ENCODE results near the gene PRPSAP1.

PRPSAP1 gene, protein sequence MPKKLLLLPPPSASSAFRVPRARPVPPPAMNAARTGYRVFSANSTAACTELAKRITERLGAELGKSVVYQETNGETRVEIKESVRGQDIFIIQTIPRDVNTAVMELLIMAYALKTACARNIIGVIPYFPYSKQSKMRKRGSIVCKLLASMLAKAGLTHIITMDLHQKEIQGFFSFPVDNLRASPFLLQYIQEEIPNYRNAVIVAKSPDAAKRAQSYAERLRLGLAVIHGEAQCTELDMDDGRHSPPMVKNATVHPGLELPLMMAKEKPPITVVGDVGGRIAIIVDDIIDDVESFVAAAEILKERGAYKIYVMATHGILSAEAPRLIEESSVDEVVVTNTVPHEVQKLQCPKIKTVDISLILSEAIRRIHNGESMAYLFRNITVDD

DNA sequence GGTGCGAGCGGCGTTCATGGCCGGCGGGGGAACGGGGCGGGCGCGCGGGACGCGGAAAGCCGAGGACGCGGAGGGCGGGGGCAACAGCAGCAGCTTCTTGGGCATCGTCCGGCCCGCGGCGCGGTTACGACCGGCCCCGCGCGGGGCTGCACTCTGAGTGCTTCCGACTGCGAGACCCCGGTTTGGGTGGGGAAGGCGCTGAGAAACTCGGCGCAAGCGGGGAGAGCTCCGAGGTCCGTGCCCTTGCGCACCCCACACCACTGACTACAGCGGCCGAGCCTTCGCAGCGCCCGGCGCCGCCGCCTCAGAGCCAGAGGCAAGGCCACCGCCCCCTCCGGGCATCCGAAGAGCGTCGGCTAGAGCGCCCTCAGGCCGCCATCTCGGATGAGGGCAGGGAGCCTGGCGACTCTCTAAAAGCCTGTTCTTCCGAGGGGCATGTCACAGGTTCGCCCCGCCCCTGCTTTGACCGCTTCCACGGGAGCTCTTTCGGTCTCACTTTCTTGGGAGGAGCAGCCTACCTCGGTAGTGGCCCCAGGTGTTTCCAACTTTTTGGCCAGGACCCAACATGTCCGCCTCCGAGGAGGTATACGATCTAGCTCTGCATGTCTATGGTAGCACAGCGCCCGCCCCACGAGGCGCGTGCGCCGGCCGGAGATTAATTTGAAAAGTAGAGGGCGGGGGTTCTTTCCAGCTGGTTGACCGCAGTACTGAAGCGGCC is at the start of gene PRPSAP1:
Gene PRPSAP1 (minus strand): TSS at position 318 of the 718 bp plus-strand sequence. CDS start 213 bp downstream, at position 105.
- peak; percentile 85 to 89 for DNase-seq

DNA sequence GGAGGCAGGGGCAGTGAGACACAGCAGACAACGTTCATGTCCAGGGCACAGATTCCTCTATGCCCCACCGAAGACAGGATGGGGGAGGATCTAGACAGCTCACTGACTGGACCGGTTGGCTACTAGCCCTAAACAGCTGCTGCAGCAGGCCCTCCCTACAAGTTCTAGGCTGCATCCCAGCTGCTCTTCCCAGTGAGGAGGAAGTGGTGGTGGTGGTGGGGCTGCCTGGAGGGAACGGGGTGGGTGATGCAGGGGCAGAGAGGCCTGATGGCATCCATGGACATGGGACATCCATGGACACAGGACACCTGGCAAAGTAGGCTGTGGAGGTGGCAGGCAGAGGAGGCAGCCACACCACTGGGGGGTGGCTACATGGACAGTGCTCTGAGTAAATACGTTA is 49.0 kb upstream of the PRPSAP1 start:
- no peak for DNase-seq

DNA sequence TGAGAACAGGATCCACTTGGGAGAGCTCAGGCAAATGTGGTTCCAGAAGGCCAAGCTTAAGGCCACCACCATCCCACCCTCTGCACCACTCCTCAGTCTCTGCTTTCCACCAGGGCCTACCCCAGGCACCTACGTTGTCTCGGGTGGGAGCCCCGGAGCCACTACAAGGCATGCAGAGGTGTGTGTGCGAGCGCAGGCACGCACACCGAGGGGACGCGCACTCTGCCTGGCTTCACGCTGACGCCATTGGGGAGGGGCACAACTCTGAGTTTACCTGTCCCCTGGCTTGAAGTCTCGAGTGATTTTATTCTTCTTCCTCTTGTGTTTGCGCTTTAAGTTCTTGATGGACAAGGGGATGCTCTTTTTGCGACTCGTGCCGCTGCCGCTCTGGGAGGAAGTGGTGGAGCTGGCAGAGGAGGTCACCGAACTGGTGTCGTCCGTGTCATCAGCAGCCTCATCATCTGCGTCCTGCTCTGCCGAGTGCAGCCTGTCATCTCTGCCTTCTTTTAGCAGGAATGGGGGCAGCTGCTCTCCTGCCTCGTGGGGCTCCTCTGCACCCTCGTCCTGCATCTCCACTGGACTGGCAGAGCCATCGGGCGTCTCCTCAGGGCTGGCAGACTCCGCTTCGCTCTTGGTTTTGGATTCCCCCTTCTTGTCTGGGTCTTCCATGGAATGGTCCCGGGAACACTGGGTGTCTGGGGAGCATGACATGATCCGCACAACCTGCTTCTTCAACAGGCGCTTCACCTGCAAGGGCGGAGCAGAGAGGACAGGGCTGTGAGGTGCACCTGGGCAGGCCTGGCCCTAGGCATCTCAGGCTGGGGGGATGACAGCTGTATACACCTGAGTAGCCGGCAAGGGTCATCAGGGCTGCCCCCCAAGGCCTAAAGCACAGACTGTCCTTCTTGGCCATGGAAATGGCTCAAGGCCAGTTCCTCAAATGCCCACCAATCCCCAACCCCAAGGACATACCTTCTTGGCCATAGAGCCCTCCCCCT is 45.8 kb upstream of the PRPSAP1 start:
- no peak for DNase-seq

DNA sequence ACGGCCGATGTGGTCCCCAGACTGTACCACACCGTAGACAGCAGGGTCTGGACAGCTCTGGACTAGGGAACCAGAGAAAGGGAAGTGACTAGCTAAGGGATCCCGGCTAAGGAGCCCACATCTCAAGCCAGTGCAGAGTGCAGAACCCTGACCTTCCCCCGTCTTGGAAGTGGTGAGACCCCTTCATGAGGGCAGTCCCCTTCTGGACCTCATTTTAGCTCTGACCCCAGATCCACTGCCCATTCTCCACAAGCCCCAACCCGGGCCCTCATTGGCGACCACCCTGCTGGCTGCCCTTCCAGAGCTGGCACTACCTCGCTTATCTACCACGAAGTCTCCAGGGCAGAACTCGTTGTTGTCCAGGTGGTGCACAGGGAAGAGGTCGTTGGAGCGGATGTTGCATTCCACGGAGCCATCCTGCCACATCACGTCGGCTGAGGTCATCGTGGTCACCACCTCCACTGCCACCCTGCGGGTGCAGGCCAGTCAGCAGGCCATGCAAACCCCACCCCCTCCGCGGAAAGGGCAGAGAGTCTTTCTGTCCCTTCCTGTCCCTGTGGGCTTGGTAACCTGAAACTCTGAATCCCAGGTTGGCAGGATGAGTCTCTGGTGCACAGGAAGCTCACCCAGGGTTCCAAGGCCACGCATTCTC is 44.9 kb upstream of the PRPSAP1 start:
- no peak for DNase-seq

DNA sequence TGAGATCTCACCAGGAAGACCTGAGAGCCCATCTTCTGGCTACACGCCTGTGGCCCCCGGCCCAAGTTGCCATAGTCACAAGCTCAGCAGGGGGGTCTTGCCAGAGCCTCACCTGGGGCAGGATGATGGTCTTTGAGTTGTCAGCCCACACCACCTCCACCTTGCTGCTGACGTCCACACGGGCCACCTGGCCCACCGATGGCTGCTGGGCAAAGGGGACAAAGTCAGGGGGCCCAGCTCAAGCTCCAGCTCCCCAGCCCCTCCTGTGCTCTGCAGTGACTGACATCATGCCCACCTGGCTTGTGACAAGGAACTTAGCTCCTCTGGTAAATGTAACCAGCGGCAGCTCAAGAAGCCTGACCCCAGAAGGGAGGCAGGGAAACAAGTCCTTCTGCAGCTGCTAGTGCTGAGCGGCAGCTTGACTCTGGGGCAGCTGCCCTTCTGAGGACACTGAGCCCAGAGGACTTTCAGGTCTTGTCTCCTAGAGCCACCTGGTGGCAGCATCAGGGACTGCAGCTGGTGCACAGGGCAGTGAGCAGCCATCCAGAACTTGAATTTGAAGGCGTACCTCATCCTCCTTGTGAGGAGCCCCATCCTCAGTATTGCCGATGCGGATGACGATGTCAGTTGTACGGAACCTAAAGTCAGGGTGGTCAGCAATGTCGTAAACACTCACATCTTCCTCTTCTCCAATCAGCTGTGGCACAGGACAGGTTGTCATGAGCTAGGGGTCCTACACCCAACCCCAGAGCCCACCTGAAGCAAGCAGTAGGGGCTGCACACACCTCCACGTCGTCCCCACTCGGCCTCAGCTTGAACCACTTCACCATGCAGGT is 44.2 kb upstream of the PRPSAP1 start:
- DNase-seq: peak; percentile 68 to 98

DNA sequence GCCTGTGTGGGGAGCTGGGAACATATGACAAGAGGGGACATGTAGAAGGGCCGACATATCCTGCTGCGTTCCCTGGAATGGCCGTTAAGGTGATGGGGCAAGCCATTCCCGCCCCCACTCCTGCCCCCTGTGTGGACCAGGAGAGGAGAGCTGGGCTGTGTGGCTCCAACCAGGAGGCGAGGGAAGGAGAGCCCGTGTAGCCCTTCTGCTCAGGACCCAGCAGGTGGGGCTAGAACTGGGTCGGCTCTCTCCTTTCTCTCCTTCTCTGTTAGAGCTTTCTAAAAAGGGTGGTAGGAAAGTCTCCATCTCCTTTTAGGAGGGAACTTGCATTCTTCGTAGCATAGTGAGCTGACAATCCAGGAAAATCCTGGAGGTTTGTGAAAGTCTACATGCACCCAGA is 43.5 kb upstream of the PRPSAP1 start:
- DNase-seq: no peak

DNA sequence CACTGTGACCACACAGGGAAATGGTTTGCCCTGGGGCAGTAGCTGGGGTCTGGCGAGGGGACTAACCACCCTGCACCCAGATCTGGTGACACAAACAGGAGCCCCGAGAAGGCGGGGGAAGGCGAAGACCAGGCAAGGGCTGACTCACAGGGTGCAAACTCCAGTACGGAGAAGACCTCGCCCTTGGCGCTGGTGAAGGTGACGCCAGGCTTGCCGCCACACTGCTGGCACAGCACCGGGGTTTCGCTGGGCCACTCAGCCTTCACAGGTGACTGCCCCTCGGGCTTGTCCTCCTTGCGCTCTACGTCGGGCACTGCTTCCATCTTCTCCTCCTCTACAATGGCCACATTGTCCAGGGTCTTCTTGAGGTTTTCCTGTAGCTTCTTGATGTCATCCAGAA is 42.3 kb upstream of the PRPSAP1 start:
- DNase-seq: no peak

DNA sequence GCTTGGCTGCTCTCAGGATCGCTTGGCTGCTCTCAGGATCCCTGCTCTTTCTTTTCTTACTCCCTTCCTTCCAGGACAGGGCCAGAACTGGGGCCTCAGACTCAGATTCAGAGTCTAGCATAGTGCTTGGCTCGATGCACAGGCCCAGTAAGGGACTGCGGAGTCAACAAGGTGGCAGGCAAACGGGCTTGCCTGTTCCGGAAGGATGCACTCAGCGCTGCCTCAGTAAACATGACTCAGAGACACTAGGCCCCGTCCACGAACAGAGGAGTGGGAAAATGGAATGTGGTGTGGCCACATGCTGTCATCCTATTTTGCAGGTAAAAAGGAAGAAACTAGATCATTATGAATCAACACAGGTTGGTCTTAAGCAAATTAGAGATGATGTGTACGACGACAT is 40.5 kb upstream of the PRPSAP1 start:
- no peak for DNase-seq

DNA sequence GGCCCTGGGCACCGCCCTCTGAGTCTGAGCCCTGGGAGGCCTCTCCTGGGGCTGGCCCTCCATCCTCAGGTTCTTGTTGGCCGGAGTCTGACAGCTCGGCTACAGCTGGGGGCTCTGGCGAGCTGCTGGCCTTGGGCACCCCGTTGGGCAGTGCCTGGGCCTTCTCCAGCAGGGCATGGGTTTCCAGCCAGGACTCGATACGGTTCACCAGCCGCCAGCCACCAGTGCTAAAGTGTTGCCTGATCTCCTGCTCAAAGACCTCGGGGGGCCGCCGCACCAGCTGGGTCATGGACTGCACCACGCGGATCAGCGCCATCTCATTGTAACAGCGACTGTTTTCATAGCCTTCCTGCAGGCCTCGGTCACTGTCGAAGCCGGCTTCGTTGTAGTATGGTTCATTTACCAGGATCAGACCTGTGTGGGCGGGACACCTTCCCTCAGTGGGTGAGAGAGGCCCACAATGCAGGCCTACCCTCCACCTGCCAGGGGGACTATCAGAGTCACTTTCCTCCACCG is 37.5 kb upstream of the PRPSAP1 start:
- DNase-seq: no peak

DNA sequence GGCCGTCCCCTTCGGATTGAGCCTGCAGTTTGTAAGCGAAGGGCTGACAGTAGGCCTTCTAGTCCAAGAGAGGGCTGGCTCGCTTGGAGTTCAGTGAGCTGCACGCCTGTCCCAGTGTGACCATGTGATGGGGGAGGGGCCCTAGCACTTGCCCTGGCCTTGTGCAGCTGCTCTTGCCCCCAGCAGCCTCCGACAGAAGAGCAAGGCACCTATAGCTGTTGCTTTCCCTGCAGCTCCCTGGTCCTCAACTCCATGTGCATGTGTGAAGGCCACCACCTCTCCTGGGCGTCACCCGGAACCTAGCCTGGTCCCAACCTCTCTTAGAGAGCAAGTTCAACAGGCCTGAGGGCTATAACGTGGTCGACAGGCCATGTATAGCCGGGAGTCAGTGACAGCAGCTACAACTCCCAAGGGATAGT is 36.3 kb upstream of the PRPSAP1 start:
- no peak for DNase-seq

DNA sequence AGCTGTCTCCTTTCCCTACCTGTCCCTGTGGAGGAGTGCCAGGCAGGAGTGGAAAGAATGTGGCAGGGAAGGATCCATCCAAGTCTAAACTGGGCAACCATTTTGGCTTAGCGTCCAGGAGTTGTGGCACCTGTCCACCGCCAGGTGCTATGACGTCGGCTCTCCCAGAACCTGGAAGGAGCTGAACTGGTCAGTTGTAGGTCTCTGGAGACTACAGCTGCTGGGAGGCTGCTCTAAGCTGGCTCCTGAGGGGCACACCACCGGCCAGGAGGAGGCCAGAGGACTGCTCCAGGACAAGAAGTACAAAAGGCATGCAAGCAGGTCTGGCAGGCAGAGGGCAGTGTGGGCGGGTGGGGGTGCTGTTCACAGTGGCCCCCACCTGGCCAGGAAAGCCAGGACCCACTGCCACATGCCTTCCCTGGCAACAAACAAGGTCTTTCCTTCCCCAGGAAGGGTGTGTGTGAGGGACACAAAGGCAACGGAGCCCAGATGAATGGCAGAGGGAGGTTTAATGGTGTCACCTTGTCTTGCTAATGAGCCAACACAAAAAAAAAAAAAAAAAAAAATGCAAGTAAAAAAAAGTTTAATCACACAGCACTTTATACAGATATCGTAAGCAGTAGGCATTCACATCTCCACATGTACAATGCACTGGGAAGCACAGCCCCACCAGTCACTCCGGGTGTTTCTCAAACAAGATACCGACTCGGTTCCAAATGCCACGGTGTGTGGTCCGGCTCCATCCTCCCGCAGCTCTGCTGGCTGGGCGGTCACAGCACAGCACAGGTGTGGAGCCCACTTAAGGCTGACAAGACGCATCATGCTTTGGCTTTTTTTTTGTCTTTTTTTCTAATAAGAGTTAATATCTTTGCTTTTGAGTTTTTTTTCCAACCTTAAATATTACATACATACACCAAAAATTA is 35.5 kb upstream of the PRPSAP1 start:
- no peak for DNase-seq

DNA sequence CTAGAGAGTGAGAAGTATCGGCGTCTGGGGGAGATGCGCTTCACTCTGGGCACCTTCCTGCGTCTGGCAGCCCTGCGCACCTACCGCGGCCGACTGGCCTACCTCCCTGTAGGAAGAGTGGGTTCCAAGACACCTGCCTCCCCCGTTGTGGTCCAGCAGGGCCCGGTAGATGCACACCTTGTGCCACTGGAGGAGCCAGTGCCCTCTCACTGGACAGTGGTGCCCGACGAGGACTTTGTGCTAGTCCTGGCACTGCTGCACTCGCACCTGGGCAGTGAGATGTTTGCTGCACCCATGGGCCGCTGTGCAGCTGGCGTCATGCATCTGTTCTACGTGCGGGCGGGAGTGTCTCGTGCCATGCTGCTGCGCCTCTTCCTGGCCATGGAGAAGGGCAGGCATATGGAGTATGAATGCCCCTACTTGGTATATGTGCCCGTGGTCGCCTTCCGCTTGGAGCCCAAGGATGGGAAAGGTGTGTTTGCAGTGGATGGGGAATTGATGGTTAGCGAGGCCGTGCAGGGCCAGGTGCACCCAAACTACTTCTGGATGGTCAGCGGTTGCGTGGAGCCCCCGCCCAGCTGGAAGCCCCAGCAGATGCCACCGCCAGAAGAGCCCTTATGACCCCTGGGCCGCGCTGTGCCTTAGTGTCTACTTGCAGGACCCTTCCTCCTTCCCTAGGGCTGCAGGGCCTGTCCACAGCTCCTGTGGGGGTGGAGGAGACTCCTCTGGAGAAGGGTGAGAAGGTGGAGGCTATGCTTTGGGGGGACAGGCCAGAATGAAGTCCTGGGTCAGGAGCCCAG is 33.5 kb upstream of the PRPSAP1 start:
- no peak for DNase-seq

DNA sequence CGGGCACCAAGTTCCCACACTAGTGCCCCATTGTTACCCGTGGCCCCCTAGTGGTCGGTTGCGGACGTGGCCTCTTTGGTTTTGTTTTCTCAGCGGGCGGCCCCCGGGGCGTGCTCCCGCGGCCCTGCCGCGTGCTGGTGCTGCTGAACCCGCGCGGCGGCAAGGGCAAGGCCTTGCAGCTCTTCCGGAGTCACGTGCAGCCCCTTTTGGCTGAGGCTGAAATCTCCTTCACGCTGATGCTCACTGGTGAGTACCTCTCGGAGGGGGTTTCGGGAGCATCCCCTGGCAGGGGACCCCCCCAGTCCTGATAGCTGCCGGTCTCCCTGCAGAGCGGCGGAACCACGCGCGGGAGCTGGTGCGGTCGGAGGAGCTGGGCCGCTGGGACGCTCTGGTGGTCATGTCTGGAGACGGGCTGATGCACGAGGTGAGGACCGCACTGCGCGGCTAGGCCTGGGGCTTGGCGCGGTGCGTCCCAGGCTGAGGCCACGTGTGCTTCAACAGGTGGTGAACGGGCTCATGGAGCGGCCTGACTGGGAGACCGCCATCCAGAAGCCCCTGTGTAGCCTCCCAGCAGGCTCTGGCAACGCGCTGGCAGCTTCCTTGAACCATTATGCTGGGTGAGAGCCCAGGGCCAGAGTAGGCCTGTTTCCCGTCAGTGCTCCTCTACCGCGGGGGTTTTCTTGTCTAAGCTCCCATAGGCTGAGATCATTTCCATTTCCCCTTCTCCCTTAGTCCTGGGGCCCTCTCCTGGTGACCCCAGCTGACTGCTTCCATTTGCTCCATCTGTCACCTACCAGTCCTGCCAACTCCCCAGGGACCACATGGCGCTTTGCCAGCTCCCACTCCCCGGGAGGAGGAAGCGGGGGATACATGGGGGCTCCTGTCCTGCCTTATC is 32.4 kb upstream of the PRPSAP1 start:
- peak; percentile 75 to 97 for DNase-seq

DNA sequence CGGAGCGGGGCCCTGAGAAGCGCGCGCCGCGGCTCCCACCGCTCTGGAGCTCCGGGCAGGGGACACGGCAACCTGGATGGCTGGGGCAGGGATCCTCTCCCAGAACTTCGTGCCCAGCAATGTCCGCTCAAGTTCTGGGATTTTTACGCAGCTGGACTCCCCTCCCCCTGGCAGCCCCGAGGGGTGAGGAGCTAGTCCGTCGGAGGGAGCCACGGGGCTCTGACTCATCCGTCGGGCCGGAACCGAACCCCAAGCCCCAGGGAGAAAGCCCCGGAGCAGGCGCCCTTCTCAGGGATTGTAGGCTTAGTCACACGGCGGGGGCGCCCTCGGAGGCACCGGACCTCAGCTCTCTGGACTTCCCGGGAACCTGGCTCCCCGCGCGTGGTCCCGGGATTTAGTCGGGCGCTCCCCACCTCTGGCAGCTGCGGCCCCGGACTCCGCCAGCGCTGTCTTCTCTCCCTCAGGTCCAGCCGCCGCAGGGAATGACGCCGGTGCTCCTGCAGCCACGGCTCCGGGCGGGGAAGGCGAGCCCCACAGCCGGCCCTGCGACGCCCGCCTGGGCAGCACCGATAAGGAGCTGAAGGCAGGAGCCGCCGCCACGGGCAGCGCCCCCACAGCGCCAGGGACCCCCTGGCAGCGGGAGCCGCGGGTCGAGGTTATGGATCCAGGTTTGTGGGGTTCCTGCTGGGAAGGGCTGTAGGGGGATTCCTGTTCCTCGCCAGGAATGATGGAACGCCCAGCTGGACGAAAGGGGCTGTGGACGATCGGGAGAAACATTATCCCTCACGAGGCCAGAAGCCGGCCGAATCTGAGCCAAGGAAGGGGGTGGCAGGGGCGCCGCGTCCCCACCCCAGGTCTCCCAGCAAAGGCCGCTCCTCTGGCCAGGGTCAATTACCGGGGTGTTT is 31.5 kb upstream of the PRPSAP1 start:
- DNase-seq: peak; percentile 85 to 94

DNA sequence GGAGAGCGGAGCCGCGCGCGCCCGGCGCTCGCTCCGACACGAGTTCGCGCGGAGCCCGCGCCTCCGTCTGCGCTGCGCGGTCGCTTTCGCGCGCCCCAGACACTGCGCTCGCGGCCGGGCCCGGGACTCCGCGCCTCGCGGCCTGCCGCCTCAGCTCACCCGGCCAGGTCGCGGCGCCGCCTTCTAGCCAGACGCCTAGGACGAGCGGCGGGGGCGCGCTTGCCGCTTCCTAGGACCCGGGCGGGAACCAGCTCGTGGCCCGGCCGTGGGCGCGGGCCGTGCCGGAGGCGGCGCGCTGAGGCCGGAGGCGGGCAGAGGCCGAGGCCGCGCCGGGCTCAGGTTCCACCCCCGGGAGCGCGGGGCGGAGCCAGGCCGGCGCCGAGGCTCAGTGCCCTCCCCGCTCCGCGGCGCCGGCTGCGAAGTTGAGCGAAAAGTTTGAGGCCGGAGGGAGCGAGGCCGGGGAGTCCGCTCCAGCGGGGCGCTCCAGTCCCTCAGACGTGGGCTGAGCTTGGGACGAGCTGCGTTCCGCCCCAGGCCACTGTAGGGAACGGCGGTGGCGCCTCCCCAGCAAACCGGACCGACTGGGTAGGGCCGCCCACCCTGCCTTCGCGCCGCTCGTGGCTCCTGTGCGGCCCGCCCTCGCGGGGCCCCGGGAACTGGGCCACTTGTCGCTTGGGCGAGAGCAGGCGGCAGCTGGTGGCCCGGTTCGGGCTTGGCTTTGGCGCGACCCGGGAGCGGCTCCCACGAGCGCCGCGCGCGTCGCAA is 30.7 kb upstream of the PRPSAP1 start, which contains the start of gene SPHK1:
Gene SPHK1 (plus strand): TSS at position 388 of the 765 bp plus-strand sequence. CDS start 1,036 bp downstream, outside the sequence.
- DNase-seq: peak; percentile 76 to 80

Measured in inflammatory macrophage treated with lipopolysaccharide for 1 hour (primary cell).